Testis (tissue), 3 donors: ENCODE measurements around the gene CDH24. TPM values are rescaled to one million over a fixed set of nuclear protein-coding genes. Genes with fewer than 3 reads are reported as not detected.

ENCODE experiments used
- DNase-seq: peaks from one replicate; pipeline ENCODE4 v3.0.0-alpha.2; 2019
- H3K27ac ChIP-seq, 2 donors: fragments of 200-600 bp; sonication (generic); one replicate each; pipeline ENCODE4 v1.5.1; 2019
- H3K27me3 ChIP-seq: fragments of 200-600 bp; sonication (generic); one replicate; pipeline ENCODE4 v1.5.1; 2019
- H3K36me3 ChIP-seq: fragments of 200-600 bp; sonication (generic); one replicate; pipeline ENCODE4 v1.5.1; 2017; ENCODE audit warnings: low read depth; ENCODE audit errors: missing control alignments
- H3K4me1 ChIP-seq: fragments of 200-600 bp; sonication (generic); one replicate; pipeline ENCODE4 v1.5.1; 2019
- H3K4me3 ChIP-seq, 2 donors: fragments of 200-600 bp; sonication (generic); one replicate each; pipeline ENCODE4 v1.5.1; 2017 to 2019
- H3K9me3 ChIP-seq: fragments of 200-600 bp; sonication (generic); one replicate; pipeline ENCODE4 v1.5.1; 2017
- POLR2A ChIP-seq: fragments of 450-650 bp; IDR thresholded peaks from one replicate; pipeline ENCODE4 v1.6.1; 2017; ENCODE audit warnings: antibody characterized with exemption, mild to moderate bottlenecking, moderate library complexity
- WGBS, 2 donors: methylation state at CpG; one replicate each; pipeline ENCODE4 v1.1.5; 2018; 5-methylcytosine and 5-hydroxymethylcytosine counted together
- intact Hi-C: fragments of 100-400 bp; cut with DNase I; formaldehyde crosslinking; loops from one replicate; pipeline ENCODE4 v1.15.1; 2023; ENCODE audit warnings: low total_unique reads
- polyA plus RNA-seq: library from polyadenylated mRNA; stranded (reverse); fragments of 350-450 nt; fragmentation: Illumina TruSeq; extraction: RNeasy Lipid Tissue Mini Kit (QIAGEN cat#74804); gene quantifications from one replicate; pipeline ENCODE4 v1.2.3, GENCODE V29; 2014; ENCODE audit warnings: low read depth, low replicate concordance; ENCODE audit not compliant: insufficient read depth
- total RNA-seq, 2 donors: library from RNA; depleted of rRNA; stranded (reverse); fragments of >200 nt; gene quantifications; one replicate each; pipeline ENCODE4 v1.2.3, GENCODE V29; 2016
- TF ChIP-seq, protein P1 (sequence below), 3 experiments: fragments of 450-650 bp in 2 of 3; fragments of 200-600 bp in 1 of 3; sonication (generic) in 1 of 3; IDR thresholded peaks; one replicate each; pipeline ENCODE4 v1.5.1; 2016 to 2019; ENCODE audit warnings: antibody characterized with exemption in 3 of 3, mild to moderate bottlenecking in 2 of 3, moderate library complexity in 1 of 3

CDH24 gene
- total and polyA plus RNA-seq, 3 donors from 2014 or later, result 3.9 to 10.2 (median 10.2) TPM

DNA sequence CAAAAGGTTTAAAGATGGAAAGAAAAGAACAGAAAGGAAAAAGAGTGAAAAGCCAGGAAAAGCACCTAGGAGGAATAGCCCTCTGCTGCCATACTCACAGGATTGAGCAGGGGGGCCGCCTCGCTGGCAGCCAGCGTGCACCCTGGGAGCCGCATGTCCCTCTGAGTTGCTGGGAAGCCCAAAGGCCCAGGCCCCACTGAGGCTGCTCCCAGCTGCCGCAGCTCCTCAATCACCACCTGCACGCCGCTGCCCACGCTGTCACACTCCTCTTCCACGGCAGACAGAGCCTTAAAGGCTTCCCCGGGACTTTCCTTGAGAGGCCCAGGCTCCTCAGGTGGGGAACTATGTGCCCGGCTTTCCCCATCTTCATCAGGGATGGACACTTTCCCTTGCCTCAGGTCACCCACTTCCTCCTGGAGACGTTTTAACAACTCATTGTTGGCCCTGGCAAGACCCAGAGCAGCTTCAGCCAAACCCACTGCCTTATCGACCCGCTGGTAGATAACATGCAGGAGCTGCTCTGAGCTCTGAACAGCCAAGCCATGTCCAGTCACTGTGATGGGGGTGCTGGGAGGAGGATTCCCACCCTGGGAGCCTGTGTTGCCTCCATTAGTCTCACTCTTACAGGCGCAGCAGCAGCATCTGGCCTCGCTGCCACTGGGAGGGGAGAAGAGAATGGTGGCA lies 58.8 kb downstream of the CDH24 start:
- H3K4me3 ChIP-seq, result no peak overlapping the region
- DNase-seq, result no peak
- H3K27me3 ChIP-seq, result no peaks in the 10 kb centered on the region
- peaks cover 3% of the 10 kb centered on the region for H3K4me1 ChIP-seq
- TF ChIP-seq, protein P1, sequence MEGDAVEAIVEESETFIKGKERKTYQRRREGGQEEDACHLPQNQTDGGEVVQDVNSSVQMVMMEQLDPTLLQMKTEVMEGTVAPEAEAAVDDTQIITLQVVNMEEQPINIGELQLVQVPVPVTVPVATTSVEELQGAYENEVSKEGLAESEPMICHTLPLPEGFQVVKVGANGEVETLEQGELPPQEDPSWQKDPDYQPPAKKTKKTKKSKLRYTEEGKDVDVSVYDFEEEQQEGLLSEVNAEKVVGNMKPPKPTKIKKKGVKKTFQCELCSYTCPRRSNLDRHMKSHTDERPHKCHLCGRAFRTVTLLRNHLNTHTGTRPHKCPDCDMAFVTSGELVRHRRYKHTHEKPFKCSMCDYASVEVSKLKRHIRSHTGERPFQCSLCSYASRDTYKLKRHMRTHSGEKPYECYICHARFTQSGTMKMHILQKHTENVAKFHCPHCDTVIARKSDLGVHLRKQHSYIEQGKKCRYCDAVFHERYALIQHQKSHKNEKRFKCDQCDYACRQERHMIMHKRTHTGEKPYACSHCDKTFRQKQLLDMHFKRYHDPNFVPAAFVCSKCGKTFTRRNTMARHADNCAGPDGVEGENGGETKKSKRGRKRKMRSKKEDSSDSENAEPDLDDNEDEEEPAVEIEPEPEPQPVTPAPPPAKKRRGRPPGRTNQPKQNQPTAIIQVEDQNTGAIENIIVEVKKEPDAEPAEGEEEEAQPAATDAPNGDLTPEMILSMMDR (IDR thresholded peaks at IDR 0.05), result no peak
- H3K36me3 ChIP-seq, result no peaks in the 10 kb centered on the region
- intact Hi-C loops, result no loop called here
- whole genome bisulfite sequencing, 2 donors, result 68 to 85% methylated on average over 15 to 16 of the region's 16 CpGs
- no peak overlapping the region for H3K27ac ChIP-seq
- H3K9me3 ChIP-seq, result no peaks in the 10 kb centered on the region

DNA sequence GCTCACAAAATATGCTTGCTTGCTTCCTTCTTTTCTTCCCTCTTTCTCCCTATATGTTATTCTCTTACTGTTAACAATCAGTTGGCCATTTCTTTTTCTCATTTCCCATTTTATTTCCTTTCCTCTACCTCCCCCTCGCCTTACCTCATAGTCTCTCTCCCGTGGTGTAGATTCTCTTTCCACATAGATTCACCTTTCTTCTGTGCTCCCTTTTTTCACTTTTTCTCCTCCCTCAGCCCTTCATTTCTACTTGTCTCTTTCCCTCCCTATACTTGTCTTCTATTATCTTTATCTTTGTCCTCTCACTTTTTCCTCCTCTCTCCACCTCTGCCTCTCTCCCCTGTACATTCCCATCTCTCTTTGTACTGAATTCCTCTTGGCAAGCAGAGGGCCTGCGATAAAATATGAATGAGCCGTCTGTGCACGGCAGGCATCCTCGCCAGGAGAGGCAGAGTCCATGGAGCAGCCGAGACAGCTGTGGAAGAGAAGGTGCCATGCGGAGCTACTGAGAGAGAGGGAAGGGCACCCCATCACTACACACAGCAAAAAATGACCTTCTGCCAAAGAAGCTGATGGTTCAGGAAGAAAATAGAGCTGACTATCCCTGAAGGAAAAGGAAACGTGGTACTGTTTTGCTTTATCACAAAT lies 59.5 kb downstream of the CDH24 start:
- TF ChIP-seq, protein P1 (IDR thresholded peaks at IDR 0.05), result no peak
- no peak for TF ChIP-seq POLR2A
- Histone ChIP-seq H3K27me3 (no peaks in the 10 kb centered on the region), H3K4me1 (peaks cover 3% of the 10 kb centered on the region), H3K9me3 (no peaks in the 10 kb centered on the region), H3K36me3 (no peaks in the 10 kb centered on the region), H3K4me3 (no peak overlapping the region), H3K27ac (no peak overlapping the region)
- 57 to 68% methylated on average over 9 of the region's 9 CpGs for WGBS, 2 donors
- intact Hi-C loops, result no loop called here
- DNase-seq, result peak; percentile 46

Other genes with a start within 250 kb of the CDH24 start
- gene SLC7A7, start 242.1 kb downstream of the CDH24 start, total RNA-seq, result 10 to 100 TPM; 22.2 to 34.7 TPM
- gene SLC7A7, start 242.1 kb downstream of the CDH24 start, polyA plus RNA-seq, result 77.1 TPM
- gene MRPL52, start 227.6 kb downstream of the CDH24 start, total RNA-seq, result 10 to 100 TPM; 31.1 to 47.0 TPM
- gene MRPL52, start 227.6 kb downstream of the CDH24 start, polyA plus RNA-seq, result 77.0 TPM
- 10 to 100 TPM; 14.2 to 35.8 TPM for gene MMP14, start 220.9 kb downstream of the CDH24 start, total RNA-seq
- 54.6 TPM for gene MMP14, start 220.9 kb downstream of the CDH24 start, polyA plus RNA-seq
- 10 to 100 TPM; 41.3 to 67.7 TPM for gene LRP10, start 185.8 kb downstream of the CDH24 start, total RNA-seq
- 58.2 TPM for gene LRP10, start 185.8 kb downstream of the CDH24 start, polyA plus RNA-seq
- gene REM2, start 174.3 kb downstream of the CDH24 start, total RNA-seq, result 1 to 10 TPM; 2.9 to 4.8 TPM
- 2.4 TPM for gene REM2, start 174.3 kb downstream of the CDH24 start, polyA plus RNA-seq
- 100 to 1,000 TPM in 1 of 2 donors, 10 to 100 TPM in 1; 93.3 to 115 TPM for gene RBM23, start 138.4 kb downstream of the CDH24 start, total RNA-seq
- 73.7 TPM for gene RBM23, start 138.4 kb downstream of the CDH24 start, polyA plus RNA-seq
- 10 to 100 TPM; 62.4 to 76.8 TPM for gene PRMT5, start 128.1 kb downstream of the CDH24 start, total RNA-seq
- gene PRMT5, start 128.1 kb downstream of the CDH24 start, polyA plus RNA-seq, result 73.9 TPM
- 10 to 100 TPM; 26.4 to 30.5 TPM for gene HAUS4, start 100.4 kb downstream of the CDH24 start, total RNA-seq
- gene HAUS4, start 100.4 kb downstream of the CDH24 start, polyA plus RNA-seq, result 22.4 TPM
- 10 to 100 TPM; 11.3 to 11.9 TPM for gene AJUBA, start 75.0 kb downstream of the CDH24 start, total RNA-seq
- 12.8 TPM for gene AJUBA, start 75.0 kb downstream of the CDH24 start, polyA plus RNA-seq
- gene C14orf93, start 47.4 kb downstream of the CDH24 start, total RNA-seq, result 10 to 100 TPM; 12.5 to 17.5 TPM
- gene C14orf93, start 47.4 kb downstream of the CDH24 start, polyA plus RNA-seq, result 4.5 TPM
- 100 to 1,000 TPM in 1 of 2 donors, 10 to 100 TPM in 1; 97.2 to 123 TPM for gene PSMB5, start 22.6 kb downstream of the CDH24 start, total RNA-seq
- gene PSMB5, start 22.6 kb downstream of the CDH24 start, polyA plus RNA-seq, result 145 TPM
- gene PSMB11, start 15.3 kb downstream of the CDH24 start, total RNA-seq, result under 1 TPM; 0.12 to 0.31 TPM
- 0.20 TPM for gene PSMB11, start 15.3 kb downstream of the CDH24 start, polyA plus RNA-seq
- 100 to 1,000 TPM; 209 to 216 TPM for gene ACIN1, start 37.6 kb upstream of the CDH24 start, total RNA-seq
- 151 TPM for gene ACIN1, start 37.6 kb upstream of the CDH24 start, polyA plus RNA-seq
- 10 to 100 TPM; 17.7 to 26.9 TPM for gene C14orf119, start 38.0 kb upstream of the CDH24 start, total RNA-seq
- 60.8 TPM for gene C14orf119, start 38.0 kb upstream of the CDH24 start, polyA plus RNA-seq
- not detected for gene CIROP, start 47.5 kb upstream of the CDH24 start, total RNA-seq
- gene CIROP, start 47.5 kb upstream of the CDH24 start, polyA plus RNA-seq, result not detected
- gene CEBPE, start 61.7 kb upstream of the CDH24 start, total RNA-seq, result under 1 TPM; 0.19 to 0.24 TPM
- not detected for gene CEBPE, start 61.7 kb upstream of the CDH24 start, polyA plus RNA-seq
- 10 to 100 TPM; 78.2 to 94.2 TPM for gene SLC7A8, start 126.1 kb upstream of the CDH24 start, total RNA-seq
- gene SLC7A8, start 126.1 kb upstream of the CDH24 start, polyA plus RNA-seq, result 73.5 TPM
- gene RNF212B, start 180.4 kb upstream of the CDH24 start, total RNA-seq, result 10 to 100 TPM in 1 of 2 donors, 1 to 10 TPM in 1; 5.4 to 23.2 TPM
- gene RNF212B, start 180.4 kb upstream of the CDH24 start, polyA plus RNA-seq, result 18.3 TPM
- 10 to 100 TPM; 31.7 to 37.7 TPM for gene HOMEZ, start 228.6 kb upstream of the CDH24 start, total RNA-seq
- gene HOMEZ, start 228.6 kb upstream of the CDH24 start, polyA plus RNA-seq, result 71.6 TPM
- 10 to 100 TPM; 30.4 to 43.5 TPM for gene PPP1R3E, start 245.3 kb upstream of the CDH24 start, total RNA-seq
- gene PPP1R3E, start 245.3 kb upstream of the CDH24 start, polyA plus RNA-seq, result 39.2 TPM
- 10 to 100 TPM; 78.0 to 85.1 TPM for gene BCL2L2, start 249.3 kb upstream of the CDH24 start, total RNA-seq
- gene BCL2L2, start 249.3 kb upstream of the CDH24 start, polyA plus RNA-seq, result 46.8 TPM